ENCODE measurements around the gene P2RY6.

Gene P2RY6

GRCh38 chr11:73320763-73321603, 48.8 kb downstream of the P2RY6 start:
- DNase-seq = no peak

DNA sequence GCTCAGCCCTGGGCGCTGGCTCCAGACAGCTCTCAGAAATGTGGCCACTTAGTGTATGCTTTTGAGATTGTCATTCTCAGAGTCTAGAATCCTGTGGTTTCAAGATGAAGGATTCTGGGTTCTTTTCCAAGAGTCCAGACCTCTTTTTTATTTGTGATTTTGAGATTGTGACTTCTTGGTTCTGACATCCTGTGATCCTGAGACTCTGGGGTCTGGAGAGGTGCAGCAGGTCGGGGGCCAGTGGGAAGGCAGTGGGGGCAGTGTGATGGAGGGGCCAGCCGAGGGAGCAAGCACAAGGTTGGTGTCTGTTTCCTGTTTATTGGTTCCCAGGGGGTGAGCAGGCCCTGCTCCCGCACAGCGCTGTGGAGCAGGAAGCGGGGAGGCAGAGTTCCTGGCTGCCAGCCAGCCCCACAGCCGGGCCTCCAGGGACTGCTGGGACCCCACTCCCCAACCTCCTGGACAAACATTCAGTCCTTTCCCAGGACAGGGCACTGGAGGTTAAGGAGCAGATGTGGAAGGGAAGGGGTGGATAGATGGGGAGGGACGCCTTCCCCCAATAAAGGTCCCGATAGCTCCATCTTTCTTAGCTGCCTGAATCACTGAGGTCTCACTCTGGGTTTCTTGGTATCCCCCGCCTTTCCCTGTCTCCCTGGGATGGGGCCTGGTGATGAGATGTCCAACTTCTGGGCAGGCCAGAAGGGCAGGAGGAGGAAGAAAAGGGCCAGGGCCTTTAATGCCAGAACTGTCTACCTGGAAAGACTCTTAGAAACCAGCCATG, 49.7 kb downstream of the P2RY6 start:
- no peak for DNase-seq

GRCh38 chr11:73322382-73323306, 50.5 kb downstream of the P2RY6 start:
- no peak for DNase-seq

DNA sequence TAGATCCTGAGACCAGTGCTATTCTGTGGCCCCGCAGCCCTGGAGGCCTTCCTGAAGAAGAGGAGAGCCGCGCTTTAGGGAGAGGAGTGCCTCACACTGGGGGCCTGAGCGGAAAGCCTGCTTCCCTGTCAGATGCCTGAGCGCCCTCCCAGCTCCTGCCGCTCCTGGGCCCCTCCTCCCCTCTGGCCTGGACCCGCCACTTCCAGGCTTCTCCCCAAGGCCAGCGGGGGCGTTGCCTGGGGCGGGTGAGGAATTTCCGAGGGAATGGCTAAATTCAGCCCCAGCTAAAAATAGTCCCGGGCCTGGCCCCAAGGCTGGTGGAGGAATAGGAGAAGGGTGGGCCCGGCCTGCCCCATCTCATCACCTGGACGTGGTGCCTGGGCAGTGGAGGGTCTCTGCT, 51.3 kb downstream of the P2RY6 start:
- no peak for DNase-seq

GRCh38 chr11:73324116-73324515, 52.0 kb downstream of the P2RY6 start:
- no peak for DNase-seq

DNA sequence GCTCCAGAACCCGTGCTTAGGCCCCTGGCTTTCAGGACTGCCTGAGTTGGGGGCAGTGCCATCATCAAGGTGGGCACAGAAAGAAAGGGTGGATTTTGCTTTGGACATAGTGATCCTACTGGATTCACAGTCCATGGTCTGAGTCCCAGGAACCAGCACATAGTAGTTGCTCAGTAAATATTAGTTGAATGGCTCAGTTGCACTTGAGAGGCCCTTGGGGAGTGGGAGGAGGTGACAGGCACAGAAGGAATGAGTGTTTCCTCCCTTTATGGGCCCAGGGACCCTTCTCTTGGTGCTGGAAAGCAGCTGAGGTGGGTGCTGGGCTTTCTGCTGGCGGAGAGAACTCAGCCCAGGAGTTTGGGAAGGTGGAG, 52.5 kb downstream of the P2RY6 start:
- DNase-seq = no peak

GRCh38 chr11:73325036-73325981, 53.2 kb downstream of the P2RY6 start:
- DNase-seq = no peak

- no peak for DNase-seq
These were observed 55.0 kb downstream of the P2RY6 start for GRCh38 chr11:73326929-73327811.

- DNase-seq = no peak
These were observed 55.8 kb downstream of the P2RY6 start for GRCh38 chr11:73327812-73328364.

- DNase-seq = no peak
These were observed 58.5 kb downstream of the P2RY6 start for GRCh38 chr11:73330569-73331093.

DNA sequence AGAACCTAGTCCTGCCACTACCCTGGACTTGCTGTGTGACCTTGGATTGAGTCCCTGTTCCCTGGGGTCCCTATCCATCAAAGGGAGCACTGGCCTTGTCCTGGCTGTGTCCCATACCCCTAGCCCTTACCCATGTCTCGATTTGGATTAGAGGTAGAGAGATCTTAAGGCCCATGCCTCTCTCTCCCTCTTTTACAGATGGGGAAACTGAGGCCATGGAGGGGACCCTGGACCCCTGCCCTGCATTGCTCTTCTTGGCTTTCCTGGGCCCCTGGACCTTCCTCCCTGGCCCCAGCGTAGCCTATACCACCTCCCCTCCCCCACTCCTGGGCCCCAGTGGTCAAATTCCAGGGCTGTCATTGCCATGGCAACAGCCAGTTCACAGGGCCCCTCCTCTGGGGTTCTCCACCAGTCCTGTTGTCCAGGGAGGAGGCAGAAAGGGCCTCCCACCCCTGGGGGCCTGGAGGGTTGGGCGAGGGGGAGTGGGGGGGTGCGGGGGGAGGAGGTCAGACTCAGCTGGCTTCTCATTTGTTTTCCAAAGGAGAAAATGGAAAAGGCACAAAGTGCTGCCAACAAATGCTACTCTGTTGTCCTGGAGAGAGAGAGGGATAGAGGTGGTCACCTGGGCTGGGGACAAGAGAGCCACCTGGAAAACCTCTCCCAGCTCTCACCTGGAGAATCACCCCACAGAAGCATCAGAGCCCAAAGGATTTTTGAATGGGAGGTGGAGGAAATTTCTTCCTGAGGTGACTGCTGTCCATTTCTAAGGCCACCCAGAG, 59.2 kb downstream of the P2RY6 start:
- no peak for DNase-seq

- no peak for DNase-seq
These were observed 61.0 kb downstream of the P2RY6 start for GRCh38 chr11:73333173-73333572.

DNA sequence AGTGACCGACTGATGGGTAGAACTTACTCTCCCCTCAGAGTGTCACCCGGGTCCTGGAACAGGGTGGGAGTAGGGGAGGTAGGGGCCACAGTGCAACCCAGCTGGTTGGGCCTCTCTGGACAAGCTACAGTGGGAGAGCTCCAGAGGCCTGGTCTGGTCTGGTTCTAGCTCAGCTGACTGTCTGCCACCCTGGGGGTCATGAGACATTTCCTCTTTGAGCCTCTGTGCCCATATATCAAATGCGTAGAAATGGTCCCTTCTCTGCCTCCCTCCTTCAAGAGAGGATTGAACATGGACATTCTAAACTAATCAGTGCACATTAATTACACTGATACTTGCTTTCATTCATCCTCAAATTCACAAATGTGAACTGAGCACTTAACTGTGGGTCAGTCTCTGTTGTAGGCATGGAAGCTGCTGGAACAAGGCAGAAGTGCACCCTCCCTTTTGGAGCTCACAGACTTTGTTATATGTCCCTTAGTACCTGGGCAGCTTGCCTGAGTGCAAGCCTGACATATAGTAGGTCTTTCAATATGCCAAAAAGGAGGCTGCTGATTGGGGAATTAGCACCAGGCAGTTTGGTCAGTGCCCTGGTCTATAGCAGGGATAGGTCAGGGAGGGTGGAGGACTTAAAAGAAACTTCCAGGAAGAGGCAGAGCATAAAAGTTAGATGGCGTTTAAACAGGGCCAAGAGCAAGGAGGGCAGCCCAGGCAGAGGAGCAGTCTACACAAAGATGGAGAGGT, 61.7 kb downstream of the P2RY6 start:
- DNase-seq = no peak

GRCh38 chr11:73334384-73335203, 62.5 kb downstream of the P2RY6 start:
- DNase-seq = no peak

- no peak for DNase-seq
These were observed 63.2 kb downstream of the P2RY6 start for GRCh38 chr11:73335204-73335923.

GRCh38 chr11:73337846-73338245, 65.7 kb downstream of the P2RY6 start:
- no peak for DNase-seq

- DNase-seq = no peak
These were observed 66.1 kb downstream of the P2RY6 start for GRCh38 chr11:73338279-73338678.
